Left lung (tissue), 10 donors: Measurements from ENCODE around the gene HHAT. TPM values are rescaled to one million over a fixed set of nuclear protein-coding genes. Genes with fewer than 3 reads are reported as not detected.
"Not testable (repeated sequence)": the region's sequence is repeated elsewhere in the genome, so short reads cannot be mapped to it uniquely, and the experiment has no call there.

Source experiments
- ATAC-seq: fragments of 200-7000 bp; cut with Tn5 transposase; one replicate; pipeline ENCODE4 v1.9.1; 2020; ENCODE audit warnings: moderate library complexity
- DNase-seq, 4 donors: peaks; one replicate each; pipeline ENCODE4 v3.0.0-alpha.2; 2013 to 2020
- H3K27ac ChIP-seq, 2 donors: fragments of 200-600 bp; sonication (generic) in 1 of 2; one replicate each; pipeline versions ENCODE4 v1.5.0 to v1.8.0; 2020 to 2021
- H3K27me3 ChIP-seq, 2 donors: fragments of 200-600 bp; sonication (generic) in 1 of 2; one replicate each; pipeline versions ENCODE4 v1.5.0 to v1.8.0; 2020 to 2021
- H3K36me3 ChIP-seq, 2 donors: fragments of 200-600 bp; sonication (generic) in 1 of 2; one replicate each; pipeline versions ENCODE4 v1.5.0 to v1.8.0; 2020 to 2021
- H3K4me1 ChIP-seq, 2 donors: fragments of 200-600 bp; one replicate each; pipeline ENCODE4 v1.8.0; 2021
- H3K4me3 ChIP-seq, 2 donors: fragments of 200-600 bp; sonication (generic) in 1 of 2; one replicate each; pipeline versions ENCODE4 v1.5.0 to v1.8.0; 2020 to 2021; ENCODE audit warnings: mild to moderate bottlenecking in 1 of 2
- H3K9me3 ChIP-seq, 2 donors: fragments of 200-600 bp; sonication (generic) in 1 of 2; one replicate each; pipeline versions ENCODE4 v1.5.0 to v1.8.0; 2020 to 2021
- intact Hi-C, 2 donors: fragments of 100-400 bp; cut with DNase I; formaldehyde crosslinking; loops; one replicate each; pipeline versions ENCODE4 v1.11.2 to v1.14.2; 2022
- polyA plus RNA-seq, 6 donors: library from polyadenylated mRNA; unstranded; fragments of 120-200 nt; gene quantifications; one replicate each; pipeline ENCODE4 v1.2.1, GENCODE V29; 2013; ENCODE audit not compliant: insufficient read length in 6 of 6
- total RNA-seq, 2 donors: library from RNA; stranded (reverse); fragmentation: NEBNext Ultra II Directional; extraction: Animal tissue kit (Norgen Biotek cat#: 25700); gene quantifications; one replicate each; pipeline ENCODE4 v1.2.1, GENCODE V29; 2021
- TF ChIP-seq, protein P1 (sequence below), 2 donors: fragments of 200-600 bp; sonication (generic) in 1 of 2; IDR thresholded peaks; one replicate each; pipeline versions ENCODE4 v1.5.0 to v1.8.0; 2021; ENCODE audit warnings: antibody characterized with exemption in 2 of 2
- donor health status: DM: no; HTN: yes; CAD: no.
- donor health status: DM: no; HTN: no; CAD: no.

Gene HHAT
- total and polyA plus RNA-seq, 8 donors: 3.4 to 12.3 (median 10.8) TPM

DNA sequence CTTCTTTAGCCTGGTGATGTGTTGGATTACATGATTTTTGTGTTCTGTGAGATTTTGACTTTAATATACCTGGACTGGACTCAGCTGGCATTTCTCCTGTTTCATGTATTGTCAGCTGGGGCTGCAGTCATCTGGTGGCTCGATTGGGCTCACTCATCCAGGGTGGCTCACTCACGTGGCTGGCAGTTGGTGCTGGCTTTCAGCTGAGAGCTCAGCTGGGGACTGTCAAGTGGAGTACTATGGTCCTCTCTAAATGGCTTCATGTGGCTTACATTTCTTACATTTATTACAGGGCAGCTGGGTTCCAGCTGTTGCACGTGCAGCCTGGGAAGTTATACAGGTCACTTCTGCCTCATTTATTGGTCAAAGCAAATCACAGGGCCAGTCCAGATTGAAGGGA, 22.8 kb downstream of the HHAT start:
- intact Hi-C loops: no loop called here
- no peak for DNase-seq
- no peaks in the 10 kb centered on the region for H3K4me1 ChIP-seq

DNA sequence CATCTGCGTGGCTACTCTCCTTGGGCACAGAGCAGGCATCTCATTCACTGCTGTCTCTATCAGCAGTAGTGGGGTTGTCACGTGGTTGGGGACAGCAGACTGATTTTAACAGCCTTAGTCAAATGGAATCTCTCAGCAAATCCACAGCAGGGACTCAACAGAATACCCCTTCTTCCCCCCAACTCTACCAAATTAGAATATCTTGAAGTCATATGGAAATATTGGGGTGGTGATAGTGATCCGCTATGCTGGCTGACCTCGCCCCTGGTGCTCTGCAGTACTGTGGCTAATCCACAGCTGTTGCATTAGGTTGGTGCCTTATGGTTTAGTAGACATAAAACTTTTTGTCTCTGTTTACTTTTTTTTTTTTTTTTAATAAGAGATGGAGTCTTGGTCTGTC, 23.9 kb downstream of the HHAT start:
- ATAC-seq: no peak

More for the DNA sequence above, 22.8 kb downstream of the HHAT start:
- no peak for ATAC-seq
- Histone ChIP-seq H3K27me3 (no peaks in the 10 kb centered on the region), H3K4me3 (no peak overlapping the region), H3K27ac (no peak overlapping the region), H3K9me3 (no peaks in the 10 kb centered on the region), H3K36me3 (no peaks in the 10 kb centered on the region)
- TF ChIP-seq, protein P1, sequence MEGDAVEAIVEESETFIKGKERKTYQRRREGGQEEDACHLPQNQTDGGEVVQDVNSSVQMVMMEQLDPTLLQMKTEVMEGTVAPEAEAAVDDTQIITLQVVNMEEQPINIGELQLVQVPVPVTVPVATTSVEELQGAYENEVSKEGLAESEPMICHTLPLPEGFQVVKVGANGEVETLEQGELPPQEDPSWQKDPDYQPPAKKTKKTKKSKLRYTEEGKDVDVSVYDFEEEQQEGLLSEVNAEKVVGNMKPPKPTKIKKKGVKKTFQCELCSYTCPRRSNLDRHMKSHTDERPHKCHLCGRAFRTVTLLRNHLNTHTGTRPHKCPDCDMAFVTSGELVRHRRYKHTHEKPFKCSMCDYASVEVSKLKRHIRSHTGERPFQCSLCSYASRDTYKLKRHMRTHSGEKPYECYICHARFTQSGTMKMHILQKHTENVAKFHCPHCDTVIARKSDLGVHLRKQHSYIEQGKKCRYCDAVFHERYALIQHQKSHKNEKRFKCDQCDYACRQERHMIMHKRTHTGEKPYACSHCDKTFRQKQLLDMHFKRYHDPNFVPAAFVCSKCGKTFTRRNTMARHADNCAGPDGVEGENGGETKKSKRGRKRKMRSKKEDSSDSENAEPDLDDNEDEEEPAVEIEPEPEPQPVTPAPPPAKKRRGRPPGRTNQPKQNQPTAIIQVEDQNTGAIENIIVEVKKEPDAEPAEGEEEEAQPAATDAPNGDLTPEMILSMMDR (IDR thresholded peaks at IDR 0.05): no peak

DNA sequence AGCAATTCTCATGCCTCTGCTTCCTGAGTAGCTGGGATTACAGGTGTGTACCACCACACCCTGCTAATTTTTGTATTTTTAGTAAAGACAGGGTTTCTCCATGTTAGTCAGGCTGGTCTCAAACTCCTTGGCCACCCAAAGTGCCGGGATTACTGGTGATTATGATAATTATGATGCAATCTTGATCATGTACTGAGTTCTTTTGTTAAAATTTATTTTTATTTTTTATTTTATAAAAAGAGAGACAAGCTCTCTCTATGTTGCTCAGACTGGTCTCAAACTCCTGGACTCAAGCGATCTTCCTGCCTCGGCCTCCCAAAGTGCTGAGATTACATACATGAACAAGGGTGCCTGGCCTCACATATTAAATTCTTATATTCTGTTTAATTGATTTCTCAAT, 25.6 kb downstream of the HHAT start:
- H3K27ac ChIP-seq, intact Hi-C loops, ATAC-seq, H3K4me1 ChIP-seq, H3K36me3 ChIP-seq, DNase-seq, H3K9me3 ChIP-seq, H3K27me3 ChIP-seq, H3K4me3 ChIP-seq: not testable (repeated sequence)

More for the DNA sequence above, 23.9 kb downstream of the HHAT start:
- Histone ChIP-seq H3K9me3 (no peaks in the 10 kb centered on the region), H3K4me3 (no peak overlapping the region), H3K27ac (no peak overlapping the region), H3K27me3 (no peaks in the 10 kb centered on the region), H3K4me1 (no peaks in the 10 kb centered on the region), H3K36me3 (no peaks in the 10 kb centered on the region)
- TF ChIP-seq, protein P1 (IDR thresholded peaks at IDR 0.05): no peak
- intact Hi-C loops: no loop called here
- DNase-seq: no peak

DNA sequence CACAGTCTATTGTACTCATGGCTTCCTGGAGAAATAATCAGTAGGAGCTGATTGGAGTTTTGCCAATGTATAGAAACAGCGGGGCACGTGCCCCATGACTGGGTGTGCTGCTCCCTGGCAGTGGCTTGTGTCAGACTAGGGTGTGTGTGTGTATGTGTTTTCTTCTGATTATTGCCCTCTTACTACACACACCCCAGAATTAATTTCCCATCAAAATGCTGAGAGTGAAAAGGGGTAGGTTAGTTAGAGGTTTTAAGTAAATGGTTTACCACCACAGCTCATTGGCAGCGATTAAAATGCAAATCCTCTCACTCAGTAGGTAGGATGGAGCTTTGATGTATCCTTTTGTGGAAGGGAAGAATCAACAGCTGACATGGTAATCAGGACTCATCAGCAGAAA, 29.9 kb downstream of the HHAT start:
- no peaks in the 10 kb centered on the region for H3K27me3 ChIP-seq
- intact Hi-C loops: no loop called here
- no peak for DNase-seq
- TF ChIP-seq, protein P1 (IDR thresholded peaks at IDR 0.05): no peak
- no peaks in the 10 kb centered on the region for H3K36me3 ChIP-seq
- H3K9me3 ChIP-seq: no peaks in the 10 kb centered on the region
- ATAC-seq: no peak
- H3K4me3 ChIP-seq: no peak overlapping the region
- H3K4me1 ChIP-seq: peaks cover 0 to 5% of the 10 kb centered on the region in 2 donors
- H3K27ac ChIP-seq: no peak overlapping the region

GRCh38 chr1:210359255-210359654, 30.6 kb downstream of the HHAT start:
- TF ChIP-seq, protein P1 (IDR thresholded peaks at IDR 0.05): no peak
- Histone ChIP-seq H3K4me1 (peaks cover 0 to 5% of the 10 kb centered on the region in 2 donors), H3K4me3 (no peak overlapping the region), H3K27ac (no peak overlapping the region), H3K36me3 (no peaks in the 10 kb centered on the region), H3K9me3 (no peaks in the 10 kb centered on the region), H3K27me3 (no peaks in the 10 kb centered on the region)
- DNase-seq (no peak), ATAC-seq (no peak)
- intact Hi-C loops: no loop called here

DNA sequence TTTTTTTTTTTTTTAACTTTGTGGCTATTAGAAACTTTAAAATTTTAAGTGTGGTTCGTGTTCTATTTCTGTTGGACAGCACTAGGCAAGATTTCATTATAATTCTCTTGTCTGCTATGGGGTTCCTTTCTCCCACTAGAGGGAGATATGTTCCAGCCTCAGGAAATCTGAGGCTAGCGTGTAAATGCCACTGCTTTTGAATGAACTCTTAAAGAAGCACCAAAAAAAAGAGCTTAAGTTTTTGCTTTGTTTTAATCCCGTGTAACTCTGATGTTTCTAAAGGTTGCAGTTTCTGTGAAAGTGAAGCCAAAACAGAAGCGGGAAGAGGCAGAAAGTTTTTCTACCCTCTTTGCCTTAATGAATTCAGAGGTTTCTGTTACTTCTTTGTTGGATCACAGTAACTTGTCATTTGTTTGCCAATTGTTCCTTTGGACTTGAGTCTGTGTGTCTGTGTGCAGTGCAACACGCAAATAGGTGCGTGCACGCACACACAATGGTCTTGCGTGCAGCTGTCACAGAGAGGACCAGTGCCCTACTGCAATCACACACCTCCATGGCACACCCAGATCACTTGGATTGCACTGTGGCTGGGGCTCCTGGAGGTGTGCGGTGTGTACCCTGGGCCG, 32.3 kb downstream of the HHAT start:
- peaks cover 0 to 5% of the 10 kb centered on the region in 2 donors for H3K4me1 ChIP-seq
- peak in 2 of 4 donors; percentile 32 to 63 for DNase-seq
- TF ChIP-seq, protein P1 (IDR thresholded peaks at IDR 0.05): peak; percentile 34 to 52
- intact Hi-C loops: no loop called here
- peak; percentile 90 for ATAC-seq
- H3K27me3 ChIP-seq: no peaks in the 10 kb centered on the region
- no peaks in the 10 kb centered on the region for H3K36me3 ChIP-seq
- H3K27ac ChIP-seq: no peak overlapping the region
- no peak overlapping the region for H3K4me3 ChIP-seq
- no peaks in the 10 kb centered on the region for H3K9me3 ChIP-seq
